Neutrophil (primary cell): ENCODE measurements around the gene UBFD1.
"Not testable (repeated sequence)": the region's sequence is repeated elsewhere in the genome, so short reads cannot be mapped to it uniquely, and the experiment has no call there.

ENCODE experiments used
- H3K27ac ChIP-seq: fragments of 200-600 bp; sonication (generic); 2 replicates; pipeline ENCODE4 v1.5.1; 2016; ENCODE audit warnings: mild to moderate bottlenecking, moderate library complexity
- H3K27me3 ChIP-seq: fragments of 200-600 bp; sonication (generic); 2 replicates; pipeline ENCODE4 v1.6.0; 2016; ENCODE audit warnings: mild to moderate bottlenecking
- H3K36me3 ChIP-seq: fragments of 200-600 bp; sonication (generic); 2 replicates; pipeline ENCODE4 v1.5.1; 2017
- H3K4me1 ChIP-seq, 2 experiments: fragments of 200-600 bp in 1 of 2; sonication (generic) in 1 of 2; 1 replicate in 1 of 2; 2 replicates in 1 of 2; pipeline versions ENCODE4 v1.5.1 to v1.6.1; 2013 to 2016; ENCODE audit warnings: low read depth in 1 of 2, low read length in 1 of 2, mild to moderate bottlenecking in 1 of 2, moderate library complexity in 1 of 2; ENCODE audit not compliant: control insufficient read depth in 1 of 2, insufficient read depth in 1 of 2
- H3K4me3 ChIP-seq, 2 experiments: fragments of 200-600 bp in 1 of 2; sonication (generic) in 1 of 2; 1 replicate in 1 of 2; 2 replicates in 1 of 2; pipeline ENCODE4 v1.5.1; 2013 to 2016; ENCODE audit warnings: low read depth in 1 of 2, low read length in 1 of 2, mild to moderate bottlenecking in 1 of 2, moderate library complexity in 1 of 2
- H3K9me3 ChIP-seq: fragments of 200-600 bp; sonication (generic); 2 replicates; pipeline ENCODE4 v1.5.1; 2016
- CTCF ChIP-seq: fragments of 200-600 bp; sonication (generic); IDR thresholded peaks from 2 replicates; pipeline ENCODE4 v1.5.1; 2016; ENCODE audit warnings: antibody characterized with exemption

UBFD1 gene

GRCh38 chr16:23556881-23557778 is at the start of gene UBFD1, which contains the start of gene EARS2:
Gene UBFD1, plus strand, starts transcription at chr16:23557727. Its CDS starts 16 bp downstream, at chr16:23557743.
Gene EARS2, minus strand, starts transcription at chr16:23557350. Its CDS starts 7 bp downstream, at chr16:23557343.
- Histone ChIP-seq H3K27me3 (no peaks in the 10 kb centered on the region), H3K4me3 (peak within 1 kb of the TSS; percentile 75 to 81), H3K9me3 (no peaks in the 10 kb centered on the region), H3K27ac (peak within 1 kb of the TSS; percentile 78), H3K36me3 (no peaks in the 10 kb centered on the region), H3K4me1 (peaks cover 11 to 16% of the 10 kb centered on the region in 2 experiments)
- TF ChIP-seq CTCF, result peak; percentile 88

- Histone ChIP-seq H3K9me3 (no peaks in the 10 kb centered on the region), H3K4me3 (peak overlapping the region; percentile 62 to 71), H3K4me1 (peaks cover 36 to 38% of the 10 kb centered on the region in 2 experiments), H3K27ac (no peak overlapping the region), H3K36me3 (no peaks in the 10 kb centered on the region), H3K27me3 (no peaks in the 10 kb centered on the region)
- no peak for TF ChIP-seq CTCF
Measured at GRCh38 chr16:23508589-23509440, 48.7 kb upstream of the UBFD1 start.

- H3K27ac ChIP-seq, result no peak overlapping the region
- peak overlapping the region; percentile 62 to 71 for H3K4me3 ChIP-seq
- no peaks in the 10 kb centered on the region for H3K36me3 ChIP-seq
- H3K4me1 ChIP-seq, result peaks cover 31 to 34% of the 10 kb centered on the region in 2 experiments
- no peaks in the 10 kb centered on the region for H3K9me3 ChIP-seq
- no peaks in the 10 kb centered on the region for H3K27me3 ChIP-seq
- no peak for TF ChIP-seq CTCF
Measured at GRCh38 chr16:23509441-23509754, 48.1 kb upstream of the UBFD1 start.

- Histone ChIP-seq H3K27me3 (no peaks in the 10 kb centered on the region), H3K27ac (no peak overlapping the region), H3K4me1 (peaks cover 27 to 30% of the 10 kb centered on the region in 2 experiments), H3K36me3 (no peaks in the 10 kb centered on the region), H3K9me3 (no peaks in the 10 kb centered on the region), H3K4me3 (peak overlapping the region; percentile 62 to 71)
- no peak for TF ChIP-seq CTCF
Measured at GRCh38 chr16:23509782-23510163, 47.8 kb upstream of the UBFD1 start.

- H3K4me3 ChIP-seq, result peak within 1 kb of the TSS; percentile 62 to 71
- H3K9me3 ChIP-seq, result no peaks in the 10 kb centered on the region
- H3K36me3 ChIP-seq, result no peaks in the 10 kb centered on the region
- H3K27me3 ChIP-seq, result no peaks in the 10 kb centered on the region
- peak; percentile 38 for TF ChIP-seq CTCF
- H3K27ac ChIP-seq, result peak within 1 kb of the TSS; percentile 46
- peaks cover 24 to 26% of the 10 kb centered on the region in 2 experiments for H3K4me1 ChIP-seq
Measured at GRCh38 chr16:23510164-23510914, 47.2 kb upstream of the UBFD1 start, which contains the start of gene GGA2. Gene GGA2, minus strand, starts transcription at chr16:23510494. Its CDS starts 83 bp downstream, at chr16:23510411.

- not testable (repeated sequence) for H3K36me3 ChIP-seq, H3K27ac ChIP-seq, H3K27me3 ChIP-seq, H3K9me3 ChIP-seq
- H3K4me3 ChIP-seq, result peak overlapping the region; percentile 62 to 71
- H3K4me1 ChIP-seq, result peaks cover 24 to 26% of the 10 kb centered on the region in 2 experiments
Measured at GRCh38 chr16:23510915-23511270, 46.6 kb upstream of the UBFD1 start.
